Fibroblast of lung (primary cell): ENCODE data around the gene BMPR1B. TPM values are rescaled to one million over a fixed set of nuclear protein-coding genes. Genes with fewer than 3 reads are reported as not detected.

Experiments
- DNase-seq, 2 donors: peaks; one replicate each; pipeline versions ENCODE4 v3.0.0 to v3.0.0-alpha.2; 2010; ENCODE audit warnings: low read depth in 2 of 2
- H2AFZ ChIP-seq: 2 replicates; pipeline ENCODE4 v1.5.1; 2012; ENCODE audit warnings: low read length, control low read depth, inconsistent platforms
- H3K27ac ChIP-seq: 2 replicates; pipeline ENCODE4 v1.5.1; 2011; ENCODE audit warnings: low read length, control low read depth; ENCODE audit not compliant: insufficient read depth
- H3K27me3 ChIP-seq: 2 replicates; pipeline ENCODE4 v1.5.1; 2011; ENCODE audit warnings: mild to moderate bottlenecking, low read length; ENCODE audit not compliant: control insufficient read depth, insufficient read depth
- H3K36me3 ChIP-seq: 2 replicates; pipeline ENCODE4 v1.5.1; 2011; ENCODE audit warnings: low read length; ENCODE audit not compliant: control insufficient read depth, insufficient read depth
- H3K4me1 ChIP-seq: 2 replicates; pipeline ENCODE4 v1.5.1; 2011; ENCODE audit warnings: low read length; ENCODE audit not compliant: control insufficient read depth, insufficient read depth; ENCODE audit errors: extremely low read depth
- H3K4me2 ChIP-seq: 2 replicates; pipeline ENCODE4 v1.5.1; 2011; ENCODE audit warnings: low read length, control low read depth; ENCODE audit not compliant: insufficient read depth; ENCODE audit errors: extremely low read depth
- H3K4me3 ChIP-seq, 4 experiments: fragments of 200-600 bp in 1 of 4; sonication (generic) in 1 of 4; replicated peaks in 1 of 4; 2 replicates each; pipeline ENCODE4 v1.5.1; 2011 to 2016; ENCODE audit warnings: low read length in 4 of 4, low read depth in 3 of 4, mild to moderate bottlenecking in 3 of 4, control low read depth in 2 of 4, inconsistent platforms in 1 of 4, mixed read lengths in 1 of 4; ENCODE audit not compliant: insufficient read depth in 1 of 4; ENCODE audit errors: control extremely low read depth in 1 of 4
- H3K79me2 ChIP-seq: 2 replicates; pipeline ENCODE4 v1.5.1; 2012; ENCODE audit warnings: mild to moderate bottlenecking, low read length, inconsistent platforms; ENCODE audit not compliant: control insufficient read depth, insufficient read depth
- H3K9ac ChIP-seq: 2 replicates; pipeline ENCODE4 v1.5.1; 2011; ENCODE audit warnings: mild to moderate bottlenecking, low read length, control low read depth; ENCODE audit not compliant: insufficient read depth
- H3K9me3 ChIP-seq: 2 replicates; pipeline ENCODE4 v1.5.1; 2012; ENCODE audit warnings: low read depth, low read length; ENCODE audit not compliant: control insufficient read depth, insufficient read depth
- H4K20me1 ChIP-seq: 2 replicates; pipeline ENCODE4 v1.5.1; 2011; ENCODE audit warnings: low read length; ENCODE audit not compliant: control insufficient read depth, insufficient read depth; ENCODE audit errors: extremely low read depth
- EZH2 ChIP-seq: IDR thresholded peaks from 2 replicates; pipeline ENCODE4 v1.5.1; 2012; ENCODE audit warnings: low read length, control low read depth, mild to moderate bottlenecking; ENCODE audit errors: missing control alignments
- polyA plus RNA-seq, 2 donors: library from polyadenylated mRNA; depleted of rRNA in 1 of 2; stranded (reverse) in 1 of 2; unstranded in 1 of 2; fragments of >200 nt; gene quantifications; 2 replicates each; pipeline ENCODE4 v1.2.1, GENCODE V29; 2011 to 2012; ENCODE audit warnings: missing spikeins in 1 of 2
- total RNA-seq: library from RNA; depleted of rRNA; stranded (reverse); fragments of >200 nt; gene quantifications from 2 replicates; pipeline ENCODE4 v1.2.1, GENCODE V29; 2014
- TF ChIP-seq, protein P1 (sequence below), 2 donors: IDR thresholded peaks in 1 of 2; conservative IDR thresholded peaks in 1 of 2; 1 replicate in 1 of 2; 2 replicates in 1 of 2; pipeline ENCODE4 v1.5.1; 2011 to 2012; ENCODE audit warnings: low read length in 2 of 2, control low read depth in 1 of 2, inconsistent platforms in 1 of 2, low read depth in 1 of 2, mild to moderate bottlenecking in 1 of 2

The BMPR1B gene
- total and polyA plus RNA-seq, 2 donors (not counting 1 experiment from before 2014, with no cell fraction given) = 0.17 to 0.45 TPM

DNA sequence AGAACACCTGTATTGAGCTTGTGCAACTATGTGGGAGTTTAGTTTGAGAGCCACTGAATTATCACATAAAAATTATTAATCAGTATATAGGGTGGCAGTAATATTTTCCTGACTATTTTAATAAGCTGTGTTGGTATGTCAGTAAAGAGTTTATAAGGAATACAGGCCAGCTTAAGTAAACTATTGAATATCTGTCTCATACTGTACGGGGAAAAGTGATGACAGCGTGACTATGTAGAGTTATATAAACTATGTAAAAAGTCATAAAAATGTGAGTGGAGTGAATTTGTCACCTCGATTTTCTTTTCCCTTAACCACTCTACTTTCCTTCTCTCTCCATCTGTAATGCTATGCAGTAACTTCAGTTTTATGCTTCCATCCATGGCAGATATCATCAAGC, 250.2 kb downstream of the BMPR1B start:
- no peak overlapping the region for H3K27ac ChIP-seq
- no peak for TF ChIP-seq EZH2
- TF ChIP-seq, protein P1, sequence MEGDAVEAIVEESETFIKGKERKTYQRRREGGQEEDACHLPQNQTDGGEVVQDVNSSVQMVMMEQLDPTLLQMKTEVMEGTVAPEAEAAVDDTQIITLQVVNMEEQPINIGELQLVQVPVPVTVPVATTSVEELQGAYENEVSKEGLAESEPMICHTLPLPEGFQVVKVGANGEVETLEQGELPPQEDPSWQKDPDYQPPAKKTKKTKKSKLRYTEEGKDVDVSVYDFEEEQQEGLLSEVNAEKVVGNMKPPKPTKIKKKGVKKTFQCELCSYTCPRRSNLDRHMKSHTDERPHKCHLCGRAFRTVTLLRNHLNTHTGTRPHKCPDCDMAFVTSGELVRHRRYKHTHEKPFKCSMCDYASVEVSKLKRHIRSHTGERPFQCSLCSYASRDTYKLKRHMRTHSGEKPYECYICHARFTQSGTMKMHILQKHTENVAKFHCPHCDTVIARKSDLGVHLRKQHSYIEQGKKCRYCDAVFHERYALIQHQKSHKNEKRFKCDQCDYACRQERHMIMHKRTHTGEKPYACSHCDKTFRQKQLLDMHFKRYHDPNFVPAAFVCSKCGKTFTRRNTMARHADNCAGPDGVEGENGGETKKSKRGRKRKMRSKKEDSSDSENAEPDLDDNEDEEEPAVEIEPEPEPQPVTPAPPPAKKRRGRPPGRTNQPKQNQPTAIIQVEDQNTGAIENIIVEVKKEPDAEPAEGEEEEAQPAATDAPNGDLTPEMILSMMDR (conservative IDR thresholded peaks at IDR 0.05 in 1 of 2, IDR thresholded peaks at IDR 0.05 in 1 of 2; ENCODE audit: low read depth in 1 of 2, low read length in 2 of 2) = no peak

DNA sequence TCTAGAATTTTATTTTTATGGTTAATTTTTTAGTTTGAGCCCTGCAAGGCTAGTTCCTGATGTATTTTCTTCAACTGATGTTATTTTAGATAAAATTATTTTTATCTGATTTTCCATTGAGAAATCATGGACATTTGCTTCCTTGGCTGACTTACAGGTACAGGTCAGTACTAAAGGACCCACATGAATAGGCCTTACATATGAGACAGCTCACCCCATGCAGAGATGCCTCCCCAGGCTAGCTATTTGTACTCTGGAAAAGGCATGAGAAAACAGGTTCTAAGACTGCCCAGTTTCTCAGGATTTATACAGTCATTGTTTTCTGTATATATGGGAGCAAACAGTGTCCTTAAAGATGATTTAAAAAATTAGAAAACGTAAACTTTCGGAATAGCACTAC, 255.5 kb downstream of the BMPR1B start:
- no peaks in the 10 kb centered on the region for H3K79me2 ChIP-seq
- no peak overlapping the region for H3K4me3 ChIP-seq

More for the DNA sequence above, 250.2 kb downstream of the BMPR1B start:
- no peak for DNase-seq
- no peaks in the 10 kb centered on the region for H3K27me3 ChIP-seq
- H3K4me2 ChIP-seq = no peak overlapping the region
- H3K4me3 ChIP-seq = no peak overlapping the region
- no peaks in the 10 kb centered on the region for H3K4me1 ChIP-seq
- no peak overlapping the region for H3K9ac ChIP-seq
- no peaks in the 10 kb centered on the region for H4K20me1 ChIP-seq
- H2AFZ ChIP-seq = no peak overlapping the region
- no peaks in the 10 kb centered on the region for H3K79me2 ChIP-seq
- H3K9me3 ChIP-seq = no peaks in the 10 kb centered on the region
- H3K36me3 ChIP-seq = no peaks in the 10 kb centered on the region

DNA sequence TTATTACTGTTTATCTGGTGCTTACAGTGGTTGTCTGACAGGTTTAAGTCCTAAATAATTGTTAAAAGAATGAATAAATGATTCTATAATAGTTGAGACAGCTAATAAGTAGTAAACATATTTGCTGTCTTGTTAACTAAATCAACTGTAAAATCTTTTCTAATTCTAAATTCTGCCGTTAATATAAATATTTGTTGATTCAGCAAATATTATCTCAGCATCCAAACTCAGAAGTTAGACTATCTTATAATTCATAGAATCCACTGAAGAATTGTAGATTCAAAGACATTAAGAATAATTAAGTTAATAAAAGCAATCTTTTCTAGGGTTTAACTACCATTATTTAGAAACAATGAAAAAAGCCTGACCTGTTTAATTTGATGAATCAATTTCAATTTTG, 256.3 kb downstream of the BMPR1B start:
- no peak for DNase-seq
- no peak overlapping the region for H3K27ac ChIP-seq
- no peak overlapping the region for H2AFZ ChIP-seq
- no peaks in the 10 kb centered on the region for H3K79me2 ChIP-seq
- H3K4me3 ChIP-seq = no peak overlapping the region
- H3K27me3 ChIP-seq = no peaks in the 10 kb centered on the region
- no peaks in the 10 kb centered on the region for H3K9me3 ChIP-seq
- no peak for TF ChIP-seq EZH2
- TF ChIP-seq, protein P1 (conservative IDR thresholded peaks at IDR 0.05 in 1 of 2, IDR thresholded peaks at IDR 0.05 in 1 of 2; ENCODE audit: low read depth in 1 of 2, low read length in 2 of 2) = no peak
- H3K4me1 ChIP-seq = no peaks in the 10 kb centered on the region
- H4K20me1 ChIP-seq = no peaks in the 10 kb centered on the region
- H3K4me2 ChIP-seq = no peak overlapping the region
- no peaks in the 10 kb centered on the region for H3K36me3 ChIP-seq
- H3K9ac ChIP-seq = no peak overlapping the region

More for the DNA sequence above, 255.5 kb downstream of the BMPR1B start:
- Histone ChIP-seq H3K4me2 (no peak overlapping the region), H3K9me3 (no peaks in the 10 kb centered on the region), H2AFZ (no peak overlapping the region), H3K36me3 (no peaks in the 10 kb centered on the region), H3K27me3 (no peaks in the 10 kb centered on the region), H3K9ac (no peak overlapping the region), H4K20me1 (no peaks in the 10 kb centered on the region), H3K4me1 (no peaks in the 10 kb centered on the region), H3K27ac (no peak overlapping the region)
- DNase-seq = no peak
- TF ChIP-seq EZH2 = no peak
- TF ChIP-seq, protein P1 (conservative IDR thresholded peaks at IDR 0.05 in 1 of 2, IDR thresholded peaks at IDR 0.05 in 1 of 2; ENCODE audit: low read depth in 1 of 2, low read length in 2 of 2) = no peak
